HG02852 (cell line): Measurements from ENCODE around the gene OBP2A.

Experiments
- ATAC-seq: cut with Tn5 transposase; IDR thresholded peaks from one replicate; pipeline ENCODE4 v1.9.1; 2021; ENCODE audit warnings: mild to moderate bottlenecking, moderate library complexity; ENCODE audit not compliant: unreplicated experiment

OBP2A gene

GRCh38 chr9:135592331-135592590 lies 46.3 kb downstream of the OBP2A start:
- ATAC-seq: no peak

GRCh38 chr9:135592625-135593024 lies 46.7 kb downstream of the OBP2A start:
- ATAC-seq: no peak

- ATAC-seq: no peak
Measured at GRCh38 chr9:135596211-135596610, 50.3 kb downstream of the OBP2A start.
